Measurements from ENCODE around the gene SLC38A3.

Gene SLC38A3

GRCh38 chr3:50184242-50184978 is 20.7 kb upstream of the SLC38A3 start:
- H3K4me3 ChIP-seq (replicated peaks in 1 of 2; ENCODE audit: low read depth in 2 of 2, low read length in 2 of 2), result no peak overlapping the region
- TF ChIP-seq CTCF (IDR thresholded peaks at IDR 0.05; ENCODE audit: low read depth, low read length), result no peak
- DNase-seq (ENCODE audit: low read depth in 2 of 2), result no peak

DNA sequence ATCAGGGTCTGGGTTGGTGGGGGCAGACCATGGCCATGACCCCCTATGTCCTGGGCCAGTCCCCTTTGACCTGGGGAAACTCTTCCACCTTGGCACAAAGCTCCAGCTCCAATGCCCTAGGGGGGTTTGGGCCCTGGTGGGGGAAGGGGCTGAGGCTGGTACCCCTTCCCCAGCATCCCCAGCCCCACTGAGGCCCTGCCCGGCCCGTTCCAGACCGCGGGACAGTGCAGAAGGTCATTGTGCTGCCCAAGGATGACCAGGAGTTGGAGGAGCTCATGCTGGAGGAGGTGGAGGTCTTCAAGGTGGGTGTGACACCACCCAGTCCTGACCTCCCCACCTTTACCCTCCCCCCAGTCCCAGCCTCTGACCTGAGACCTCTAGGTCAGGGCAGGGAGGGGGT is 19.8 kb upstream of the SLC38A3 start:
- no peak overlapping the region for H3K4me3 ChIP-seq (replicated peaks in 1 of 2; ENCODE audit: low read depth in 2 of 2, low read length in 2 of 2)
- no peak for TF ChIP-seq CTCF (IDR thresholded peaks at IDR 0.05; ENCODE audit: low read depth, low read length)
- DNase-seq (ENCODE audit: low read depth in 2 of 2), result no peak

DNA sequence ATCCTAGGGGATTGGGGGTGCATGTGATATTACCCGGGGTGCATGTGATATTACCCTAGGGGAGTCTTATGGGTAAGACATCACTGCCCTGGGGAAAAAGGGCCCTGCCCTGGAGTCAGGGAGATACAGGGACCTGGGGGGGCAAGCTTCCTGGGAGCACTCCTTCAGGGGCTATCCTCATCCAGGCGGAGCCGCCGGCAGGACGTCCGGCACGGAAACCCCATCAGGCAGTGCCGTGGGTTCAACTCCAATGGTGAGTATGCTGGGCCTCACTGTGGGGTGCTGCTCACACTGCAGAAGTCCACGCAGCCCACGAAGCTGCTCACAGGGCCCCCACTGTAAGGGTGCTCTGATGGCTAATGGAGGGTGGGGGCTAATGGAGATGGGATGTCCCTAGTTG is 19.0 kb upstream of the SLC38A3 start:
- no peak for DNase-seq (ENCODE audit: low read depth in 2 of 2)
- no peak overlapping the region for H3K4me3 ChIP-seq (replicated peaks in 1 of 2; ENCODE audit: low read depth in 2 of 2, low read length in 2 of 2)
- no peak for TF ChIP-seq CTCF (IDR thresholded peaks at IDR 0.05; ENCODE audit: low read depth, low read length)

DNA sequence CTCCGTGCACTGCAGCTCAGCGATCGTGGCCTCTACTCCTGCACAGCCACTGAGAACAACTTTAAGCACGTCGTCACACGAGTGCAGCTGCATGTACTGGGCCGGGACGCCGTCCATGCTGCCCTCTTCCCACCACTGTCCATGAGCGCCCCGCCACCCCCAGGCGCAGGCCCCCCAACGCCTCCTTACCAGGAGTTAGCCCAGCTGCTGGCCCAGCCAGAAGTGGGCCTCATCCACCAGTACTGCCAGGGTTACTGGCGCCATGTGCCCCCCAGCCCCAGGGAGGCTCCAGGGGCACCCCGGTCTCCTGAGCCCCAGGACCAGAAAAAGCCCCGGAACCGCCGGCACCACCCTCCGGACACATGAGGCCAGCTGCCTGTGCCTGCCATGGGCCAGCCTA is 17.3 kb upstream of the SLC38A3 start:
- no peak for TF ChIP-seq CTCF (IDR thresholded peaks at IDR 0.05; ENCODE audit: low read depth, low read length)
- no peak for DNase-seq (ENCODE audit: low read depth in 2 of 2)
- H3K4me3 ChIP-seq (replicated peaks in 1 of 2; ENCODE audit: low read depth in 2 of 2, low read length in 2 of 2), result no peak overlapping the region

DNA sequence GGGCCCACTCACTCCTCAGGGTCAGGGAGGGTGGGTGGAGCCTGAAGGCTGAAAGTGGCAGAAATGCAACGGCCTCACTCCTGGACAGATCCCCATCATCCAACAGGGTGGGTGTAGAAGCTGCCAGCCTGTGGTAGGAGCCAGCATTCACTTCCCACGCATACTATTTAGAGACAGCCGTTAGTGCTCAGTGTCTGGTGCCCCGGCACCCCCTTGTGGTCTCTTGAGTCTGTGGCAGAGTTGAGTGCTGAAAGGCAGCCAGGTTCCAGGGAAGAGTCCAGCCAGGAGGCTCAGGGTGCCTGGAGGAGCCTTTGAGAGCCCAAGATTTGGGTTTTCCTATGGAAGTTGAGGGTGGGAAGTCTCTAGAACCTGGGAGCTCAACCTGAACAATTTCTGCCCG is 15.8 kb upstream of the SLC38A3 start:
- peak; percentile 97 for TF ChIP-seq CTCF (IDR thresholded peaks at IDR 0.05; ENCODE audit: low read depth, low read length)
- H3K4me3 ChIP-seq (replicated peaks in 1 of 2; ENCODE audit: low read depth in 2 of 2, low read length in 2 of 2), result no peak overlapping the region
- peak; percentile 85 to 92 for DNase-seq (ENCODE audit: low read depth in 2 of 2)

DNA sequence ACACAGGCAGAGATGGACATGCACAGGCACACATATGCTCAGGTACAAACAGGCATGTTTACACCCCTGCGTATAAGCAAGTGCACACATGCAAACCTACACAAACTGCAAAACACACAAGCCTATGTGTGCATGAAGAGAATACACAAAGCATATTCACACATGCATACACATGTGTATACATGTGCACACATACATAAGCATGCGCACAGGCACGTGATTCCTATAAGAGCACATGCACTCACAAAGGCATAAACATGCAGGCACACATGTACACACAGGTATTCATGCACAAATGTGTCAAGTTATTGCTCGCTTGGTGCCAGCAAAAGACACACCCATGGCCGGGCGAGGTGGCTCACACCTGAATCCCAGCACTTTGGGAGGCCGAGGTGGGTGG is 15.1 kb upstream of the SLC38A3 start:
- no peak for TF ChIP-seq CTCF (IDR thresholded peaks at IDR 0.05; ENCODE audit: low read depth, low read length)
- no peak for DNase-seq (ENCODE audit: low read depth in 2 of 2)
- H3K4me3 ChIP-seq (replicated peaks in 1 of 2; ENCODE audit: low read depth in 2 of 2, low read length in 2 of 2), result no peak overlapping the region

Data from cardiac fibroblast (primary cell).